ENCODE measurements around the gene AACS. TPM values are rescaled to one million over a fixed set of nuclear protein-coding genes. Genes with fewer than 3 reads are reported as not detected.

AACS gene
- total and polyA plus RNA-seq, 10 of the 15 experiments (the other 5 are each of a cell fraction or from before 2014, with no cell fraction given), result 10.1 to 34.0 (median 21.1) TPM

DNA sequence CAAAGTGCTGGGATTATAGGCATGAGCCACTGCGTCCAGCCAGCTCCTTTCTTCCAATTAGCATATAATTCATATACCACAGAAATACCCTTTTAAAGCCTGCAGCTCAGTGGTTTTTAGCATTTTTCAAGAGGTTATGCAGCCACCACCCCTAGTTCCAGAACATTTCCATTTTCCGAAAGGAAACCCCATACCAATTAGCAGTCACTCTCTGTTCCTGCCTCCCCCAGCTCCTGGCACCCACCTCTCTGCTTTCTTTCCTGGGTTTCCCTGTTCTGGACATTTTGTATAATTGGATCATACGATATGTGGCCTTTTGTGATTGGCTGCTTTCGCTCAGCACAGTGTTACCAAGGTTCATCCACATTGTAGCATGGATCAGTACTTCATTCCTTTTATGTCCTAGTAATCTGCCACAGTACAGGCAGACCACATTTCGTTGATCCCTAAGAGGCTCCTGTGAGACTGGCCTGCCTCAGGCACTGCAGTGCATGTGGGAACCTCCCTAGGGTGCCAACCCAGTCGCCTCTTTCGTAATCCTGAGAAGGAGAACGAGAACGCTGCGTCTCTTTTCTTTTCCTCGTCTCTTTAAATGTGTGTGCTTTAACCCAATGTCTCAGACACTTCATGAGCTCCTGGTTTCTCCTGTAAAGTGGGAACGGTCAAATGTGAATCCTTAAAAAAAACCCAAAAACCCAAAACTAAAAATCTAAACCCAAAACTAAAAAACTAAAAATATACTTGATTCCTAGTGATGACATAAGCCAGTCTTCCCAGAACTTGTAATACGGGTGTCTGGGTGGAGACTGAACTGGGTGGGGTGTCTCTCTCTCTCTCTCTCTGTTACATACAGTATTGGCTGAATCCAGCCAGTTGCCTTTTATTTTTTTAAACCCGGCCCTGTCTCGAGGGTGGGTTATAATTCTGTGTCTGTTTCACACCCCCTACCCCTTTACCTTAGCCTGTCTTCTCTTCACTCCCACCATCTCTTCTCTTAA lies 14.7 kb downstream of the AACS start:
- no TSS peak for BruUV-seq (replicated peaks)
- Histone ChIP-seq H3K4me1 (ENCODE audit: control insufficient read depth, insufficient read depth, low read length) (no peaks in the 10 kb centered on the region), H3K4me3 (no peak overlapping the region), H3K4me2 (ENCODE audit: control insufficient read depth, insufficient read depth) (no peak overlapping the region), H3K36me3 (ENCODE audit: control insufficient read depth in 2 of 2, insufficient read depth in 2 of 2, low read length in 1 of 2) (peaks cover 6 to 12% of the 10 kb centered on the region in 2 experiments; a peak in 3 of 4 replicates), H4K20me1 (ENCODE audit: control insufficient read depth, insufficient read depth) (no peaks in the 10 kb centered on the region), H3K79me2 (ENCODE audit: control insufficient read depth, insufficient read depth, low read length) (no peaks in the 10 kb centered on the region), H3K9me3 (replicated peaks; ENCODE audit: control insufficient read depth, insufficient read depth, low read length) (no peaks in the 10 kb centered on the region), H2AFZ (ENCODE audit: control insufficient read depth, low read depth, low read length) (no peak overlapping the region), H3K27ac (ENCODE audit: control insufficient read depth, insufficient read depth) (no peak overlapping the region), H3K9ac (ENCODE audit: control insufficient read depth, insufficient read depth, low read length) (no peak overlapping the region), H3K27me3 (replicated peaks in 1 of 2; ENCODE audit: control insufficient read depth in 2 of 2, insufficient read depth in 2 of 2, low read length in 1 of 2) (no peaks in the 10 kb centered on the region)
- POLR2A ChIA-PET, result interaction anchor here (0.6 kb wide), 1 partner anchor 80 kb away, joined by 3 read pairs; no protein-coding TSS in a partner anchor
- no peak for ATAC-seq
- SMC1A ChIA-PET (ENCODE audit: uncharacterized antibody, unreplicated experiment), result no interaction called here
- 90% methylated on average over 15 of the region's 15 CpGs for WGBS (ENCODE audit: insufficient coverage, insufficient replicate concordance, low lambda C conversion rate, missing lambda C conversion rate)
- DNase-seq (ENCODE audit: low read depth, low spot score), result no peak
- RAD21 ChIA-PET (ENCODE audit: unreplicated experiment), result no interaction called here
- no peak for FAIRE-seq
- intact Hi-C loops (cut with micrococcal nuclease; ENCODE audit: unreplicated experiment) (no loop called here), in situ Hi-C loops (cut with MboI) (no loop called here)
- TF ChIP-seq PAX8 (IDR thresholded peaks at IDR 0.05), result no peak
- no peak for TF ChIP-seq MAX (IDR thresholded peaks at IDR 0.05; ENCODE audit: low read depth, low read length)
- no peak for TF ChIP-seq HDGF (IDR thresholded peaks at IDR 0.05)
- no peak for TF ChIP-seq MXI1 (IDR thresholded peaks at IDR 0.05; ENCODE audit: low read depth, low read length)
- TF ChIP-seq SREBF1 (IDR thresholded peaks at IDR 0.05; ENCODE audit: low read length), result no peak
- no peak for TF ChIP-seq ZBED1 (IDR thresholded peaks at IDR 0.05; ENCODE audit: borderline replicate concordance)
- TF ChIP-seq GABPA (IDR thresholded peaks at IDR 0.05; ENCODE audit: low read depth), result no peak
- no peak for TF ChIP-seq RELA (IDR thresholded peaks at IDR 0.05; ENCODE audit: borderline replicate concordance, partially characterized antibody)
- no peak for TF ChIP-seq TCF3 (IDR thresholded peaks at IDR 0.05; ENCODE audit: borderline replicate concordance, insufficient read depth, low read depth, low read length)
- no peak for TF ChIP-seq SP1 (IDR thresholded peaks at IDR 0.05; ENCODE audit: low read depth, low read length)
- TF ChIP-seq RBBP5 (conservative IDR thresholded peaks at IDR 0.05), result no peak
- no peak for TF ChIP-seq POU2F2 (IDR thresholded peaks at IDR 0.05; ENCODE audit: borderline replicate concordance, low read depth, low read length)
- no peak for TF ChIP-seq SMAD1 (IDR thresholded peaks at IDR 0.05; ENCODE audit: low read depth, partially characterized antibody)
- TF ChIP-seq BRCA1 (IDR thresholded peaks at IDR 0.05; ENCODE audit: low read depth, low read length), result no peak
- TF ChIP-seq SUZ12 (IDR thresholded peaks at IDR 0.05; ENCODE audit: unreplicated experiment), result no peak
- no peak for TF ChIP-seq IRF3 (IDR thresholded peaks at IDR 0.05)
- CTCF ChIA-PET, result interaction anchor here (0.9 kb wide), 1 partner anchor 16 kb away, joined by 3 read pairs; no protein-coding TSS in a partner anchor
